NCI-H128 (cell line): ENCODE measurements around the gene DSG3.

Experiments
- DNase-seq: peaks from one replicate; lab custom pipeline; 2025; ENCODE audit not compliant: unreplicated experiment; lab: John Stamatoyannopoulos, UW

The DSG3 gene

DNA sequence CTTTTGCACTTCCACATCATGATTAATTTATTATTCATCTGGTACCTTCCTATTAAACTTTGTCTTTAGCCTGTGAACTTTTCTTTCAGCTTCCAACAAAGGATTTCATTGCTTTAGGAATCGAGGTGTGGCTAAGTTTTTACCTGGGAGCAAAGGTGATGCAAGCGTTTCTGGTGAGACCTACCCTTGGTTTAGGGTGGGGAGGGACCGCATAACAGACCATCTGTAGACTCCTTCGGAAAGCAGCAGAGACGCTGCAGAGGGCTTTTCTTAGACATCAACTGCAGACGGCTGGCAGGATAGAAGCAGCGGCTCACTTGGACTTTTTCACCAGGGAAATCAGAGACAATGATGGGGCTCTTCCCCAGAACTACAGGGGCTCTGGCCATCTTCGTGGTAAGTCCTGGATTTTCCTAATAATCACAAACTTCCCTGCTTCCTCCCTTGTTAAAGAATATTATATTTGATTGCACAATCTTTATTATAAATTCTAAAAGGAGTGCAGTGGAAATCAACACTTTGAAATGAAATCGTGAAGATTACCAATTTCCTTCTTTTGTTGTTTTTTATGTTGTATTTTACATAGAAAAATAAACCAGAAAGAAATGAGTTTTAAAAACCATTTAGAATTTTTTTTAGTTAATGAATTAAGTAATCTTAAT, at the start of gene DSG3:
DSG3 (plus strand) TSS at position 212 of the 662 bp plus-strand sequence; CDS start at position 349, 137 bp downstream.
- DNase-seq: no peak

GRCh38 chr18:31398191-31398590, 49.4 kb upstream of the DSG3 start:
- no peak for DNase-seq

- DNase-seq: no peak
These were observed 48.1 kb upstream of the DSG3 start for GRCh38 chr18:31399306-31400032.

DNA sequence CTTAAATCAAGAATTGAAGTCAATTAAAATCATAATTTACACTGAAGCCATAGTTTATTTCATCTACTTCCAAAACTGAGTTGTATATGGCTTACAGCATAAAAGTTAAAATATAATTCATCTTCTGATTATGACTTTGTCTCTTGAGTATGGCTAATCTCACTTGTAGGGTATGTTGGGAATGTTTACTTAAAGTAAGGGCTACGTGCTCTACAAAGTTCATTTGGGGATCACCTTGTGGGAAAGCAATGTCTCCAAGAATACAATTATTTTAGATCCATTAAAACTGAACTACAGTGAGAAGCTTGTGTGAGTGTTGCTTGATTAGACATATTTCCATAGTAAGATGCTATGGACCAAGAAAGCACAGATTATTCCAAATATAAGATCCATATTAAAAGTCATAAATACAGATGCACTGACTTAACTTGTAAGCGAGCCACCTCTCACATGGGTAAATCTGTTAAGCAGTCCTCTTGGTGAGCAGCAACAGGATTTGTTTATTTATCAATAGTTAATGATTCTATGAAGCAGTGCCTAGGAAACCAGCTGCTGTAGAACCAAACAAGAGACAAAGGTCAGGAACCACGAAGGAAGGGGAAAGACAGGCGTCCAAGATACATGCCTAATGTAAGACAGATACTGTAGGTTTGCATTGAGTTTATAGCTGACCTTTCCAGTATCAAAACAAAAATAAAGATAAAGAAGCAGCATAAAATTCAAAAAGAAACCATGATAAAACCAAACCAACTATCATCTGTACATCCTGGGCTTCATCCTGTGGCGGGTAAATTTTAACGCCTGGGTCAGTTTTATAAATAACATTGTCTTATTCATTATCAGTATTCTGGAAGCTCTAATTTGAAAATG, 46.1 kb upstream of the DSG3 start:
- no peak for DNase-seq

GRCh38 chr18:31402026-31402373, 45.5 kb upstream of the DSG3 start:
- no peak for DNase-seq

DNA sequence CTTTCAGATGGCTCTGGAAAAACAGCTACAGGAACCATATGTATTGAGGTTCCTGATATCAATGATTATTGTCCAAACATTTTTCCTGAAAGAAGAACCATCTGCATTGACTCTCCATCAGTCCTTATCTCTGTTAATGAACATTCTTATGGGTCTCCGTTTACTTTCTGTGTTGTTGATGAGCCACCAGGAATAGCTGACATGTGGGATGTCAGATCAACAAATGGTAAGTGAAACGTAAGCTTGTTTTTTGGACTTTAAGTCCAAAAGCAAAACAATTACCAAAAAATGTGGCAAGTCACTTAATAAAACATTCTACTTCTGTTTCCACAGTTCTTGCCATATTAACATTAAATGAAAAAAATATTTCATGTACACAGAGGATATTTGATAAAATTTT, 44.1 kb upstream of the DSG3 start:
- DNase-seq: no peak

- no peak for DNase-seq
These were observed 39.9 kb upstream of the DSG3 start for GRCh38 chr18:31407649-31408048.

DNA sequence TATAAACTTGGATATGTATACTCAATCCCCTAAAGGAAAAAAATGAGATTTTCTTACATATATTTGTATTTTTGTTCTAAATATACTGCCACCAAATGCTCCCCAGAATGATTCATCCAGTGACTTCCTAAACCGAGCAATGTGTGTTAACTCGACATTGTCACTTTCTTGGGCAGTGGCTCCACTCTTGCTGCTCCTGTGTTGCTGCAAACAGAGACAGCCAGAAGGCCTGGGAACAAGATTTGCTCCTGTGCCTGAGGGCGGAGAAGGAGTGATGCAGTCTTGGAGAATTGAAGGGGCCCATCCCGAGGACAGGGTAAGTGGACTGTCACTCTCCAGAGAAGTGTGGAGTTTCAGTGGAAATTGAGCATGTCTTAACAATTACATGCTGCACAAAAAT, 38.3 kb upstream of the DSG3 start:
- DNase-seq: no peak

DNA sequence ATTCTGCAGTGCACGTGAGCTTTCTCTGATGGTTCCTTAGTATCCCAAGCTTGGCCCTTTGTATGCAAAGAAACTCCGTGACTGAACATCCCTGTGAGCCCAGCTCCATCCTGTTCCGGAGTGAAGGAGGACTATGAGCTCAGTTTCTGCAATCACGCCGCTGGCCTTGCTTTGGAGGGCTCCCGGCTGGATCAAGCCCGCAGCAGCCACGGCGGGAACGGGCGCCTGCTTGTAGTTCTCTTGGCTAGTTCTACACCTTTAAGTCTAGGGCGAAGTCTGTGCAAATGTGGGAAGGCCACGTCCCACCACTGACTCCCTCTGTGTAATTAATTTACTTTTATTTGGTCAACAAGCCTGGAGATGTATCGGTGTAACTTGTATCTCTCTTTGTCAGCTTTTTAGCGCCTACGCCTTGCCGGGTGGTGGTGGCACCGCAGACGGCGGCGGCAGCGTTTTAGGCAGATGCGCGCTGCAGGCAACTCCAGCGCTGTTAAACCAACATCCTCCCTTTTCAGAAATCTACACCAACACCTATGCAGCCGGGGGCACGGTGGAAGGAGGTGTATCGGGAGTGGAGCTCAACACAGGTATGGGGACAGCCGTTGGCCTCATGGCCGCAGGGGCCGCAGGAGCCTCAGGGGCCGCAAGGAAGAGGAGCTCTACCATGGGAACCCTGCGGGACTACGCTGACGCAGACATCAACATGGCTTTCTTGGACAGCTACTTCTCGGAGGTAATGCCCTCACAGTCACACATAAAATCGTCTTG, 36.6 kb upstream of the DSG3 start:
- no peak for DNase-seq

- DNase-seq: no peak
These were observed 34.4 kb upstream of the DSG3 start for GRCh38 chr18:31413137-31413536.

DNA sequence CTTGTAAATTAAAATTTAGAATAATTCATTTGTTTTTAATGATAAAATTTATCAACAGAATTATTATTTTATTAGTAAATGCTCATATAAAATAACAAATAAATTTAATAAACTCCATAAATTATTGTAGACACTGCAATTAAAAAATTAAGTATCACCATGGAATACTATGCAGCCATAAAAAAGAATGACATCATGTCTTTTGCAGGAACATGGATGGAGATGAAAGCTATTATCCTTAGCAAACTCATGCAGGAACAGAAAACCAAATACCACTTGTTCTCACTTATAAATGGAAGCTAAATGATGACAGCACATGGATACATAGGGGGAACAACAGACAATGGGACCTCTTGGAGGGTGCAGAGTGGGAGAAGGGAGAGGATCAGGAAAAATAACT, 29.7 kb upstream of the DSG3 start:
- DNase-seq: no peak

DNA sequence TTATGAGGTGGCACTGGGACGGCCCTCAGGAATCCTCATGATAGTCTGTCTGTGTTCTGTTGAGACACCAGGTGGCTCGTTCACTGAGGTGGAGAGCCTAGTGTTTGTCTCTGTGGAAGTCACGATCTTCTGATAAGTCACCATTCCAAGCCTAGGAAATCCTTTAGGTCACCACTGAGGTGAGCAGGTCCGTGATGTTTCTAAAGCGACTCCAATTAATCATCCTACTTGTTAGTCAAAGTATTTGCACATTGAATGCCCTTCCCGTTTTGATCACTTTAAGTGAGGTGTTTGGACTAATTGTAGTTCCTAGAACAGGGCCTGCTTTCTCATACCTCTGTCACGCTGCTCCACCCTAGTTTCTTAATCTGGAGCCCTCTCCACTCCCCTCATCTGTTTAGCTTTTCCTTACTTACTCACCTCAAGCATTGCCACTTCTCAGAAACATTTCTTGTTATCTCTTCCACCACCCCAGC, 28.0 kb upstream of the DSG3 start:
- no peak for DNase-seq

GRCh38 chr18:31420032-31420431, 27.5 kb upstream of the DSG3 start:
- no peak for DNase-seq

DNA sequence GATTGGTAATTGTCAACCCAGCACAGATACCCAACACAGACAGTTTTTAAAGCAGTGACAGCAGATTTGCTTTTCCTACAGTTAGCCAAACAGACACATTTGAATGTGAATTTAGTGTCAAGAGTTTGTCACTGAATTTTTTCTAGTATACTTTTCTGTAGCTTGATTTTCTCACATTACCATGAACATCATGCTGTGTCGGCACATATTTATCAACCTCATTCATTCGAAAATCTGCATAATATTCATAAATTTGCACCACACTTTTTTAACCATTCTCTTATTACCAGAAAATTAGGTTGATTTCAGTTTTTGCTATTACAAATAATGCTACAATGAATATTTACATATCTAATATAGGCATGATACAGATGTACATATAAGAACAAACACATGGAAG, 27.0 kb upstream of the DSG3 start:
- DNase-seq: no peak

DNA sequence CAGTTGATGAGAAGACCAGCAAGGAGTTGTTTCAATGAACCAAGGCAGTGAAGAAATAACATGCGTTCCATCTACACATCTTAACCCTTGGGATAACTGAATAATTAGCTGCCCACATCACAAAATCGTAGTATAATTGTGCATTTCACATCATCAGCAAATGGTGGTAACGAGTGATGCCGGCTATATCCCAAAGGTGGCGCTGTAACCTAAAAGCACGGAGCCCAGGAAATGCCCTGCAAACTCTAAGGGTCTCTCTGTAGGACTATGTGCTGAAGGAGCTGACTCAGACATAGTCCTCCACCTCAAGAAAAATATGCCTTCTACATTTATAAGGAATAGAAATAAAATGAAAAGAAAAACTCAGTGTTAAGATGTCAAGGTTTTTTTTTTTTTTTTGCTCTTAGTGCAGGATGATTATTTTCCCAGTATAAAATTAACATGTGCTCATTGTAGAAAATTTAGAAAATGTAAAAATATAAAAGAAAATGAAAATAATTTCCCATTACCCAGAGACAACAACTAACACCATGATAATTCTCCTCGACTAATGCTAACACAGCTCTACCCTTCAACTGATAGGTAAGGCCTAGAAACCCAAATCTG, 23.1 kb upstream of the DSG3 start:
- DNase-seq: peak; percentile 12

GRCh38 chr18:31426021-31426420, 21.5 kb upstream of the DSG3 start:
- DNase-seq: no peak

GRCh38 chr18:31426871-31427406, 20.6 kb upstream of the DSG3 start:
- DNase-seq: no peak

- DNase-seq: no peak
These were observed 19.3 kb upstream of the DSG3 start for GRCh38 chr18:31428211-31428610.

- DNase-seq: no peak
These were observed 17.9 kb upstream of the DSG3 start for GRCh38 chr18:31429623-31430022.

DNA sequence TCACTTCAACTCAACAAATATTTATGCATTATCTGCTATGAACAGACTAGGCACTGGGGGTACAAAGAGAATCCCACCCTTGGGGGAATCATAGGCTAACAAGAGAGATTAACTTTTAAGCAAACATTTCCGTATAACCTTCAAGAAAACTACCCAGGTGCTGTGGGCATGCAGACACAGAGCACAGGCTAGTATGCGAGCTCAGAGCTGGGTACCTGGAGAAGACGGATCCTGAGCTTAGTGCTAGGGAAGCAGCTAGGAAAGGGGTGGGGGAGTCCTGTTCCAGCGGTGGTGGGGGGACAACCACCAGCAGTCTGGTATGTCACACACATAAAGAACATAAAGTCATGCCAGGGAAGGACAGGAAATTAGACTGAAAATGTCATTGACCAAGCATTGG, 17.5 kb upstream of the DSG3 start:
- no peak for DNase-seq
